Activated T-cell treated with anti-CD3 and anti-CD28 coated beads for 4 hours (primary cell): ENCODE data around the gene IL5RA.

Experiments used
- DNase-seq: peaks from one replicate; pipeline ENCODE4 v3.0.0-alpha.2; 2020

IL5RA gene

DNA sequence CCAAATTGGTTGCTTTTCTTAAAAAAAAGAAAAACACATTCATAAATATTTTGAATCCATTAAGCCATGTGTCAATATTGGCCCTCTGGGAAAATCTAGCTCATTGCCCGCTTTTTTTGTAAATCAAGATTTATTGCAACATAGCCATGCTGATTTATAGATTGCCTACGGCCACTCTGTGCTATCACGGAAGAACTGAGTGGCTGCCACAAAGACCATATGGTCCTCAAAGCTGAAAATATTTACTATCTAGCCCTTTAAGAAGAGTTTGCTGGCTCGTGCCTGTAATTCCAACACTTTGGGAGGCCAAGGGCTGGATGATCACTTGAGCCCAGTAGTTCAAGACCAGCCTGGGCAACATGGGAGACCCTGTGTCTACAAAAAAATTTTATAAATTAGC, 45.9 kb downstream of the IL5RA start:
- DNase-seq = no peak

DNA sequence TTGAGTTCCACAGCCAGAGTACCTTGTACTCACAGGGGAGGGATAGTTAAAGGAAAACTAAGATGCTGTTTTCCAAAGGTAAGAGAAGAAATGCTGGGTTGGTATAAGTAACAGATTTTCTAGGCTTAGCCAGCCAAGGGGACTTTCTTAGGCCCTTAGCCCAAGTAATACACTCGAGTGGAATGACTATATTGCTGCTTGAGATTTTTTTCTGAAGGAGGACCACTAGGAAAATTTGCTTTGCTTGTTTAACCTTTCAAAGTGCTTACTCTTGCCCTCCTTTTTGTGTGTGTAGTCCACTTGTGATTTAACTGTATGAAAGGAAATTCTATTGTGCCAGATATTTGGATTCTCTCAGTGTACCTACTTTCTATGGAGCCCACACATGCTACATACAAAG, 50.5 kb downstream of the IL5RA start:
- DNase-seq = no peak

- no peak for DNase-seq
Measured at GRCh38 chr3:3053974-3054373, 56.2 kb downstream of the IL5RA start.

- no peak for DNase-seq
Measured at GRCh38 chr3:3038201-3038991, 71.8 kb downstream of the IL5RA start.

- DNase-seq = no peak
Measured at GRCh38 chr3:3037156-3037555, 73.0 kb downstream of the IL5RA start.

DNA sequence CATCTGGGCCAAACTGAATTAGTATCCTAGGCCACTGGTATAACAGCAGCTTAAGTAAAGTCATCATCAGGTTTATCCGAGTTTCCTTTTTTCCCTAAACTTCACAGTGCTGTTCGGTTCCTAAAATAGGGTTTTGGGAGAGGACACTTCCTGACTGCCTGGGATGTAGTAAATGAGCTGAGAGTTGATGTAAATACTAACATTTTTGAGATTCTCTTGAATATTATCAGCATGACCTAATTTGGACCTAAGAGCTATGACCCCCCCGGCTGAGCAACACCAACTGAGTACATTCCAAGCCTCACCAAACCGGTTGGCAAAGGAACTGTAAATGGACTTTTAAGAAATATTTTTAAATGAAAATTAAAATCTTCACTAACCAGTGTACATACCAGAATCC, 78.8 kb downstream of the IL5RA start:
- DNase-seq = no peak

- DNase-seq = no peak
Measured at GRCh38 chr3:3027976-3028567, 82.1 kb downstream of the IL5RA start.

- DNase-seq = no peak
Measured at GRCh38 chr3:3023111-3023745, 86.9 kb downstream of the IL5RA start.

- no peak for DNase-seq
Measured at GRCh38 chr3:3020209-3020608, 90.0 kb downstream of the IL5RA start.
